GM19463 (cell line): Measurements from ENCODE around the gene RAB11FIP3.
"Not testable (repeated sequence)": the region's sequence is repeated elsewhere in the genome, so short reads cannot be mapped to it uniquely, and the experiment has no call there.

Experiments
- ATAC-seq: cut with Tn5 transposase; IDR thresholded peaks from one replicate; pipeline ENCODE4 v1.9.1; 2021; ENCODE audit warnings: mild to moderate bottlenecking, moderate library complexity; ENCODE audit not compliant: unreplicated experiment

The RAB11FIP3 gene

GRCh38 chr16:491220-491919 is 65.9 kb downstream of the RAB11FIP3 start:
- no peak for ATAC-seq

DNA sequence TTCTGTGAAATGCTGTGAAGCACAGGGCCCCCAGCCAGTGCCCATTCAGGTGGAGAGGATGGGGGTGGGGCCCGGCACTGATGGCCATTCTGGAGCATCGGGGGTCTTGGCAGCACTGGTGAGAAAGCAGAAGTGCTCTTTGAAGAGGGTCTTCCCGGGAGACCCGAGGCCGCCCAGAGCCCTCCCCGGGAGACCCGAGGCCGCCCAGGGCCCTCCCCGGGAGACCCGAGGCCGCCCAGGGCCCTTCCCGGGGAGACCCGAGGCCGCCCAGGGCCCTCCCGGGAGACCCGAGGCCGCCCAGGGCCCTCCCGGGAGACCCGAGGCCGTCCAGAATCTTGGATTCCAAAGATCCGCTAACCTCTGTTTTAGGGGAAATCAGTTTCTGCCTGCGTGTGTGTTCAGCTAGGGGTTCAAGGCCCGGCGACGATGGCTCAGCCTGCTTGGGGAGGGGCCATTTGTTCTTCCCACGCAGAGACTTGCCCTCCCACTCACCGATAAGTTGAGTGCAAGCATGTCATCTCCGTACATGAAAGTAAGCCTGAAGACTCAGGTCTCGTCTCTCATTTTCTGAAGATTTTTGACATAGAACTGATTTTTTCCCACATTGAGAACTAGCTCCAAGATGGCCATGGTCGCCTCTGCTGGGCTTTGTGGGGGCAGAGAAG is 66.9 kb downstream of the RAB11FIP3 start:
- ATAC-seq: no peak

DNA sequence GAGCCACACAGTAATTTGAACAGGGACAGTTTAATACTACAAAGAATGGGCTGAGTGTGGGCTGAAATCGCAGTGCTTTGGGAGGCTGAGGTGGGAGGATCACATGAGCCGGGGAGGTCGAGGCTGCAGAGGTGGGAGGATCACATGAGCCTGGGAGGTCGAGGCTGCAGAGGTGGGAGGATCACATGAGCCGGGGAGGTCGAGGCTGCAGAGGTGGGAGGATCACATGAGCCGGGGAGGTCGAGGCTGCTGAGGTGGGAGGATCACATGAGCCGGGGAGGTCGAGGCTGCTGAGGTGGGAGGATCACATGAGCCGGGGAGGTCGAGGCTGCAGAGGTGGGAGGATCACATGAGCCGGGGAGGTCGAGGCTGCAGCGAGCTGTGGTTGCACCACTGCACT is 69.2 kb downstream of the RAB11FIP3 start:
- ATAC-seq: not testable (repeated sequence)

GRCh38 chr16:495127-495748 is 69.8 kb downstream of the RAB11FIP3 start:
- ATAC-seq: no peak

DNA sequence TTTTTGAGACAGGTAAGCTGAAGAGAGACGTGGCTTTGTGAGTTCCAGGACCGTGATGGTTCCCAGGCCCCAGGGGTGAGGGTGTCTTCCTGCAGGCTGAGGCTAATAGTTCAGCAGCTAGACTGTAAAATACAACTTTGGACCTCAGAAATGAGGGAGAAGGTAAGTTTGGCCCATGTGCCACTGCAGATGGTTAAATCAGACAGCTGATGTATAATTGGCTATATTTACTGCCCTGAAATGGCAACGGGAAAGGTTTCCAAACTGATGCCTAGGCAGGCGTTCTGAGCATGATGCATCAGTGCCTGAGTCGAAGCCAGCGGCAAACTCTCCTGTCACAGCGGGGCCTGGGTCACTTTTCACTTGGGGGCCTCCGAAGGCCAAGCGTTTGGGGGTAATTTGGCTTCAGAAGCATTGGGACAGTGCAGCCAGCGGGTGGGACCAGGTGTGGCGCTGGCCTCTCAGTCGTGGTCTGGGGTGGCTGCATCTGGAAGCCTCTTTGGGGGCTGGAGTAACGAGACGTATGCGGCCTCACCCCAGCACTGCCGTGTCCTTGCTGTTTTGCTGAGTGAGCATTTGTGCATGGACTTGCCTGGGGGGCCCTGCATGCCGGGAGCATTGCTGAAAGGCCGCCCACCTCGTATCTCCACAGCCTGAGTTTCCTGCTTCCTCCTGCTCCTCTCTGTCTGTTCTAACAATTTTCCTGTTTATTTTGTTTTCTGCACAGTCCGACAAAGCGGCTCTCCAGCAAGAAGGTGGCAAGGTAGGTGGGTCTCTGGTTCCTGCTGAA is 70.8 kb downstream of the RAB11FIP3 start:
- no peak for ATAC-seq

DNA sequence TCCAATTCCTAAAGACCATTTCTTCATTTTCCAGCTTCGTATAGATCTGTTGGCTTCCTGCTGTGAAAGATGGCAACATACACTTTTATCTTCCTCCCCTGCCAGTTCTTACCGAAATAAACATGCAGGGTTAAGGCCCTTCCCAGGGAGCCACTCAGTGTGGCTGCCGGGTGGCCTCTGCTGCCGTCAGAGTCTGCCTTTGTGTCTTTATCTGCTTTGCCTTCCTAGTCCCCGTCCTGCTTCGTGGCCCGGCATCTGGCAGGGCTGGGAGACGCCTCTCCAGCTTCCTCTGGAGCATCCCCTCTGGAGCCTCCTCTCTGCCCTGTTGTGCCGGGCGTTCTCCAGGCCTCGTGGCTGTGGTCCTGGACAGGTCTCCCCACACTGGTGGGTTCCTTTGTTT is 71.8 kb downstream of the RAB11FIP3 start:
- ATAC-seq: no peak

GRCh38 chr16:499924-500323 is 74.5 kb downstream of the RAB11FIP3 start:
- no peak for ATAC-seq

- ATAC-seq: no peak
Measured at GRCh38 chr16:500709-501108, 75.3 kb downstream of the RAB11FIP3 start.

- ATAC-seq: no peak
Measured at GRCh38 chr16:502179-502943, 76.9 kb downstream of the RAB11FIP3 start.

- no peak for ATAC-seq
Measured at GRCh38 chr16:503150-504071, 78.0 kb downstream of the RAB11FIP3 start.

- no peak for ATAC-seq
Measured at GRCh38 chr16:505479-506245, 80.2 kb downstream of the RAB11FIP3 start.

GRCh38 chr16:506246-506546 is 80.7 kb downstream of the RAB11FIP3 start:
- no peak for ATAC-seq

DNA sequence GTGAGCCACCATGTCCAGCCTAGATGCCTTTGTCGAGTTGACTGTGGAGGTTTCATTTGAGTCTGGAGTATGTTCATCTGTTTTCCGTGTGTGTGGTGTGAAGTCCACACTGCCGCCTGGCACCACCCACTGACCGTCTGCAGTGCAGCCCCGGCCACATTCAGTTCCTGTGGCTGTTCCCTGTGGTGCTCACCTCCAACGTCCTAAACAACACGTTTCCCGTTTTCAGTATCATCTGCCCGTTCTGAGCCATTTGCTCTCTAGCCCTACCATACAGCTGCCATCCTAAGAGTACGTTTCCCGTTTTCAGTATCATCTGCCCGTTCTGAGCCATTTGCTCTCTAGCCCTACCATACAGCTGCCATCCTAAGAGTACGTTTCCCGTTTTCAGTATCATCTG is 82.1 kb downstream of the RAB11FIP3 start:
- not testable (repeated sequence) for ATAC-seq

DNA sequence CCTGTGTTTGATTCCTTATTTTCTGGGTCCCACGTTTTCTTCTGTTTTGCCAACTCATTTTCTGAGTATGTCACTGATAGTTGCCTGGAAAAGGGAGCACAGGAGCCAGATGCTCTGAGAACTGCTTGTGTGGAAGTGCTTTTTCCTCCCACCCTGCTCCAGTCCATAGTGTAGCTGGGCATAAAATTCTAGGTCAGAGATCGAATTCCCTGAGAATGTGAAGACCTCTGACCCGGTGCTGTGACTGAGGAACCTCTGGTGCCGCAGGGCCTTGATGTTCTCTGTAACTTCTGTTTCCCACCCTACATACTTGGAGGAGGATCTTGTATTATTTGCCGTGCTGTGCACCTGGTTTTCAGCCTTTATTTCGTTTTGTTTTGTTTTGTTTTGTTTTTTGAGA is 82.5 kb downstream of the RAB11FIP3 start:
- ATAC-seq: no peak

GRCh38 chr16:508884-509736 is 83.7 kb downstream of the RAB11FIP3 start:
- ATAC-seq: no peak

DNA sequence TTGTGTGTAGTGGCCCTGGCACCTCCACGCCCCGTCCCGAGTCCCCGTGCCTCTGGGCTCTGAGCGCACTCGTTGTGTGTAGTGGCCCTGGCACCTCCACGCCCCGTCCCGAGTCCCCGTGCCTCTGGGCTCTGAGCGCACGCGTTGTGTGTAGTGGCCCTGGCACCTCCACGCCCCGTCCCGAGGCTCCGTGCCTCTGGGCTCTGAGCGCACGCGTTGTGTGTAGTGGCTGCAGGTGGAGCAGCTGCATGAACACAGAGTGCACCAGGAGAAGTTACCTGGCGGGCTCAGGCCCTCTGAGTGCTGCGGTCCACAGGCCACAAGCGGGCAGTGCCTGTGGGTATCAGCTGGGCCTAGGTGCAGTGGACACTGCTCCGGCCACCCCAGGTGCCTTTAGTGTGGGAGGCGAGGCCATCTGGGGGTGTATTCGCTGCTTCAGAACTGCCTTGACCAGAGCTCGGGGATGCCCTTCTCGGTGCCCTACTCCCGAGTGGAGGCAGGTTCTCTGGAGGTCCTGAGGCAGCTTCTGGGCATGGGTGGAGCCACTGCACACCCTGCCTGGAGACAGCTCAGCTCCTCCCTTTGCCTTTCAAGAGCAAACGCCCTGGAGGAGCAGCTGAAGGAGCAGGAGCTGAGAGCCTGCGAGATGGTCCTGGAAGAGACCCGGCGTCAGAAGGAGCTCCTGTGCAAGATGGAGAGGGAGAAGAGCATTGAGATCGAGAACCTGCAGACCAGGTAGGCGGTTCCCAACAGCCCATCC is 84.8 kb downstream of the RAB11FIP3 start:
- ATAC-seq: no peak

DNA sequence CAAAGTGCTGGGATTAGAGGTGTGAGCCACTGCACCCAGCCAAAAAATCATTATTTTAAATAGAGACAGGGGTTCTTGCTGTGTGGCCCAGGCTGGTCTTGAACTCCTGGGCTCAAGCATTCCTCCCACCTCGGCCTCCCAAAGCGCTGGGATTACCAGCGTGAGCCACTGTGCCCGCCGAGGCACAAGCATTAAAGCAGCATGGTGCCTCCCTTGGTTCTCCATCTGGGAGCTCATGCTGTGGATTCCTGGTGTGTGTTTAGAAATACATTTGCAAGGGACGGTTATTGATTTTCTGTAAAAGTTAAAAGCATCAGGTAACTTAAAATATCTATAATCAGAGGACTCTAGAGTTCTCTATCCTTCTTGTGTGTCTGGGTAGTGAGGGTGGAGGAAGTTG is 87.4 kb downstream of the RAB11FIP3 start:
- ATAC-seq: no peak
